Amniotic stem cell (primary cell): Measurements from ENCODE around the gene MRAS.
A peak's percentile ranks its signal among the peaks of the same experiment; 100 is the strongest.
"Not testable (repeated sequence)": the region's sequence is repeated elsewhere in the genome, so short reads cannot be mapped to it uniquely, and the experiment has no call there.

Source experiments
- DNase-seq: peaks from one replicate; lab custom pipeline; 2025; lab: John Stamatoyannopoulos, UW

MRAS gene

DNA sequence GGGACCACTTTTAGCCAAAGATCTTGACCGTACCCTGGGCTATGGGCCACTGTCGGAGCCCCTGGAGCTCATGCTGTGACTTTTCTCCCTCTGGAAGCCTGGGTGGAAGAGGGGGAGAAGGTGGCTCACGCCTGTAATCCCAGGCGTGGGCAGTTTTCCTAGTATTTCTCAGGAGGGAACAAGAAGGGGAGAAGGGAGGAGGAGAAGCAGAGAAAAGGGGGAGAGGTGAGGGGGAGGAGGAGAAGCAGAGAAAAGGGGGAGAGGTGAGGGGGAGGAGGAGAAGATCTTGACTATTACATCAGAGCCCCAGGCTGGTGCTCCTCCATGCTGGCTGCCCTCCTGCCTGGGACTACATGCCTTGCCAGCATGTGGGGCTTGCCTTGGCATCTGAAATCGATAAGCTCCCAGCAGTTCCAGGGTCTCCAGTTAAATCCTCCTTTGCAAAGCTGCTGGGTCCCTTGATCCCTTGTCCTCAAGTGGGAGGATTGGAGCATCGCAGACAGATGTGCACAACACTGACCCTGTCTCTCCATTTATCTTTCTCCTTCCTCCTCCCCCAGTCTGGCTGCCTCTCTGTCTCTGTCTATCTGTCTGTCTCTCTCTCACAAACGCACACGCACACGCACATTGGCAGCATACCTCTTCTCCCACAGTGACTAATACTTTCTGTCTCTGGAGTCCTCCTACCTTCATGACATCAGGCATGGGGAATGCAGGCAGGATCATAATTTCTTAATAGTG, 41.6 kb downstream of the MRAS start:
- peak; percentile 67 for DNase-seq

DNA sequence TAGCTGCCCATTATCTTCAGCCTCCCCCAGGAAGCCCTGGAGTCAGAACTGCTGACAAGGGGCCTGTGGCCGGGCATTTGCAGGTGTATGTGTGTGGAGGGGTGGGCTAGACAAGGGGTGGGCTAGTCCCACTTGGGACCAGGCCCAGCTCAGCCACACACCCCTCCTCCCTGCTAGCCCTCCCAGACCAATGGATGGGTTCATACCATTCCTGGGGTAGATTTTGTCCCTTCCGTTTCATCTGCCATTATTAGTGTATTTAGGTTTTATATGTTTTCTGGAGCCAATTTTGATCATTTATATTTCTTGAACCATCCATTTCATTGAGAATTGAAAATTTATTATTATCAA, 42.2 kb downstream of the MRAS start:
- no peak for DNase-seq

- DNase-seq: no peak
Measured at GRCh38 chr3:138394156-138394555, 45.8 kb downstream of the MRAS start.

DNA sequence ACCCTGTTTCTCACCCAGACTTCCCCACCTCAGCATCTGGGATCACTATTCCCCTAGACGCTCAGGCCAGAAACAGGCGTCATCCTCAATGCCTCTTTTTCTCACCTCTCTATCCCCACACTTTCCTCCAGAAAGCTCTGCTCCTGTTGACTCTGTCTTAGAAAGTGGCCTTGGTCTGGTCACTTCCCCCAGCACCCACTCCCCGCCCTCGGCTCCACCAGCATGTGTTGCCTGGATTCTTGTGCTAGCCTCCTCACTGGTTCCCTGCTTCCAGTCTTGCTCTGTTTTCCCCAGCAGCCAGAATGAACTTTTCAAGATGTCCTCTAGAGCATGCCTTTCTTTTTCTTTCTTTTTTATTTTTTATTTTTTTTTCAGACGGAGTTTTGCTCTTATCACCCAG, 46.3 kb downstream of the MRAS start:
- DNase-seq: no peak

GRCh38 chr3:138395865-138396751, 47.7 kb downstream of the MRAS start:
- DNase-seq: no peak

- DNase-seq: no peak
Measured at GRCh38 chr3:138396752-138397410, 48.5 kb downstream of the MRAS start.

GRCh38 chr3:138397983-138398382, 49.6 kb downstream of the MRAS start:
- no peak for DNase-seq

DNA sequence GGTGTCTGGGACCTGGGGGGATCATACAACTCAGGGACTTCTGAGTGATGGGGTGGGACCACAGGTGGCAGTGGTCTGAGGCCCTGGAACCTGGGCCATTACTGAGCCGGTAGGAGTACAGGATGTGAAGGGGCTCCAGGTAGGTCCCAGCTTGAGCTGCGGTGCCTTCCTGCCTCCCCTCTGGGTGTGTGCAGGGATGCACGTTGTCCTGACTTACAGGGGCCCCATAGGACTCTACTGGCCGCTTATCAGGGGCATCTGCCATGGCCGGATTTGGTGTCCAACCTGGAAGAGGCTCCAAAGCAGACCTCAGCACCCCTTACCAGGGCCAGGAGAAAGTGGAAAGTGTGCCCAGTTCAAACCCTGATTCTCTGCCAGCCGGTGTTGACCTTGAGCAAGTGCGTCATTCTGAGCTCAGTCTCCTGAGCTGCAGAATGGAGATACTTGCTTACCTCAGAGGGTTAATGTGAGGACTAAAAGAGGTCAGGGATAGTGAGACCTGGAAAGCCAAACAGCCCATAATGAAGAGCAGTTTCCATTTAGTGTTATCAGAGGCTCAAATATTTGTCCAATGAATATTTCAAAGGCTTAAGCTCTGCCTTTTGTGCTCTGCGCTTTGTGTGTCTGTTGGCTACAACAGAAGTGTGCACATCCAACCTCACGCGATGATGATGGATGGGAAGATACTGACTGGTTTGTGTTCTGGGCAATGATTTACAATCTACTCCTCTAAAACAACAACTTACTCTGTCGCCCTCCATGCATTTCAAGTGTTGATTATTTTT, 50.6 kb downstream of the MRAS start:
- no peak for DNase-seq

DNA sequence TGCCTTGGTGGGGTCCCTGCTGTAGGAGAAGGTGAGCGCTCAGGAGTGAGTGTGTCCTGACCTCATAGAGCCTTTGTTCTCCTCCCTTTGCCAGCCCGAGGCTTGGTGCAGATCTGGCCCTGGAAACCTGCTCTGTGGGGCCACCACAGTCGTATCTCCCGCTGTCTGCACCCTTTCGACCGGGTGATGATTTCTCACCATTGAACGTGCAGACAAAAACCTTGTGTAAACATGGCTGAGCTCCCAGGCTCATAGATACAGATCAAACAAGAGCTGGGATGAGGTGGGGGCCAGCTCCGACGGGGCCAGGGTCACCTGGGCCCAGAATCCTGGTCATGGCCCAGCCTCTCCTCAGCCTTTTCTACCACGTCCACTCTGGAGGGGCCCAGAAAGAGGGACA, 51.4 kb downstream of the MRAS start:
- DNase-seq: no peak

GRCh38 chr3:138400651-138401070, 52.3 kb downstream of the MRAS start:
- DNase-seq: no peak

DNA sequence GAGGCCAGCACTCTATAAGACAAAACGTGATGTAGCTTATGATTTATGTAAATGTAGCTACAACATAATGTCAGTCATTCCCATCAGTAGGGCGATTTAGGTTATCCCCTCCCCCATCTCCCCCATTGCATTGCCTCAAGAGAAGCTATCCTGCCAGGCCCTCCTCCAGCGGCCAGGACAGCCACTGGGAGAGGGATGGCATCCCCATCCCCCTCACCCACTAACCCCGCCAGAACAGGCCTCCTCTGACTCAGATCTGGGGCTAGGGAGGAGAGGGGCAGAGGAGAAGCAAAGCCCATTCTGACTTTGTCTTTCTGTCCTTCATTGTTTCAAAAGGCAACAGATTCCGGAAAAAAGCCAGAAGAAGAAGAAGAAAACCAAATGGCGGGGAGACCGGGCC, 53.5 kb downstream of the MRAS start:
- no peak for DNase-seq

DNA sequence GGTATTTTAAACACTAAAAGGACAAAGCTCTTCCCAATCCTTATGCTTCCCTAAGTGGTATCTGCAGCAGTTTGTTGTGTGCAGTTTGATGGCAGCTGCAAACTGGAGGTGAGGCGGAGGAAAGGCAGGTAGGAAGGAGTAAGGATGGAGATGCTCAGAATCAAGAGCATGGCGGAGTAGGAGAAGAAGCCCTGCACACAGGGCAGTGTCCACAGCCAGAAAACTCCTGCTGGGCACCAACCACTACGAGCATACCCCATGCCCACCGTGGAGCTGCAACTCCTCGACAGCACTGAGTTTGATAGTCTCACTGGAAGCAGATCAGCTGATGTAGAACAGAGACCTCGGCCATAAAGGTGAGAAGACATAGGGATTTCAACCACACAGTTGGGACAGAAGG, 55.7 kb downstream of the MRAS start:
- no peak for DNase-seq

- no peak for DNase-seq
Measured at GRCh38 chr3:138405001-138405400, 56.6 kb downstream of the MRAS start.

GRCh38 chr3:138405486-138405885, 57.1 kb downstream of the MRAS start:
- DNase-seq: no peak

GRCh38 chr3:138406606-138407005, 58.2 kb downstream of the MRAS start:
- DNase-seq: no peak

GRCh38 chr3:138407236-138407907, 59.0 kb downstream of the MRAS start:
- no peak for DNase-seq

GRCh38 chr3:138408751-138409570, 60.6 kb downstream of the MRAS start:
- no peak for DNase-seq

GRCh38 chr3:138412821-138413551, 64.6 kb downstream of the MRAS start:
- DNase-seq: peak; percentile 17

- DNase-seq: not testable (repeated sequence)
Measured at GRCh38 chr3:138416236-138416635, 67.9 kb downstream of the MRAS start.

DNA sequence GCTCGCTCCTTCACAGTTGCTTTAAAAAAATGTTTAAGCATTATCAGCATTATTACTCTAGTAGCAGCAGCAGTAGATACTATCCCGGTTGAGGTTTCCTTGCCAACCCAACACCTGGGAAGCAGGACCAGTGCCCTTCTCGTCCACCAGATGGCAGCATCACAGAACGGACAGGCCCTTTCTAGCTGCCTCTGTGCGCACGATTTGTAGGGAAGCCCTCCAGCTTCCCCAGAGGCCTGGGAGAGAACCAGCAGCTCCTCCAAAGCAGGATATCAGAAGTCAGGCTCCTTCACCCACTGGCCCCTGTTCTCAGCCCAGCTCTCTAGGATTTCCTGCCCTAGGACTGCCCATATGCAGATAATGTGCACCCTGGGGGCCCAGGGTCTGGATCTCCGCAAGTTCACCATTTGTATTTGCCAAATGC, 69.2 kb downstream of the MRAS start:
- DNase-seq: peak; percentile 60
